K562 (cell line): ENCODE measurements around the gene AIFM1. TPM values are rescaled to one million over a fixed set of nuclear protein-coding genes. Genes with fewer than 3 reads are reported as not detected.
A peak's percentile ranks its signal among the peaks of the same experiment; 100 is the strongest.

Experiments
- E4F1 ChIP-seq: fragments of 250-450 bp; sonication (Bioruptor Pico); IDR thresholded peaks from 2 replicates; pipeline ENCODE4 v1.5.0; 2021; ENCODE audit warnings: mild to moderate bottlenecking, borderline replicate concordance
- MGA ChIP-seq: fragments of 450-650 bp; IDR thresholded peaks from 2 replicates; pipeline ENCODE4 v1.6.1; 2016; ENCODE audit warnings: mild to moderate bottlenecking, moderate library complexity
- MLLT1 ChIP-seq, 2 experiments: fragments of 450-650 bp; IDR thresholded peaks; 2 replicates each; pipeline ENCODE4 v1.6.1; 2016
- RNF2 ChIP-seq: sonication (generic); IDR thresholded peaks from 2 replicates; pipeline ENCODE4 v1.6.1; 2016
- U2AF1 ChIP-seq: fragments of 200-400 bp; formaldehyde crosslinking; optimal IDR thresholded peaks from 2 replicates; pipeline ENCODE3; 2017; ENCODE audit warnings: mild to moderate bottlenecking, low read depth, low read length, moderate library complexity
- ZNF609 ChIP-seq: sonication (generic); formaldehyde crosslinking; IDR thresholded peaks from 2 replicates; pipeline ENCODE4 v1.8.1; 2023; ENCODE audit warnings: missing genetic modification reagents, mild to moderate bottlenecking, borderline replicate concordance
- polyA plus RNA-seq, 8 experiments: library from polyadenylated mRNA; depleted of rRNA in 4 of 8; stranded (reverse) in 5 of 8; unstranded in 3 of 8; fragments of >200 nt; fragmentation: Nextera tagmentation in 2 of 8; fragmentation: Illumina TruSeq in 1 of 8; extraction: Ambion mirVana in 2 of 8; extraction: Trizol in 1 of 8; gene quantifications; 2 replicates each; pipeline versions ENCODE4 v1.2.1 to v1.2.3, GENCODE V29; 2011 to 2014; ENCODE audit warnings: inconsistent platforms in 1 of 8, missing spikeins in 1 of 8
- total RNA-seq, 7 experiments: library from RNA; depleted of rRNA in 6 of 7; stranded (reverse); fragments of >200 nt in 6 of 7; fragmentation: Illumina TruSeq in 2 of 7; extraction: Trizol in 2 of 7; gene quantifications; 2 replicates each; pipeline versions ENCODE4 v1.2.1 to v1.2.3, GENCODE V29; 2011 to 2021; ENCODE audit warnings: low replicate concordance in 1 of 7

AIFM1 gene
- total and polyA plus RNA-seq, 9 of the 15 experiments (the other 6 are each of a cell fraction or from before 2014, with no cell fraction given), result 51.0 to 117 (median 91.2) TPM

GRCh38 chrX:130165181-130165702 is 399 bp downstream of the AIFM1 start (continued):
- TF ChIP-seq MGA, result peak; percentile 82
- 0 out of 2 replicates have a peak, but pooled peaks have one; percentile 44 for TF ChIP-seq RNF2
- TF ChIP-seq E4F1 (CRISPR knock-in tag), result no peak
- no peak for TF ChIP-seq U2AF1
- TF ChIP-seq ZNF609 (CRISPR knock-in tag), result 0 out of 2 replicates have a peak, but pooled peaks have one; percentile 55
- TF ChIP-seq MLLT1 (IDR thresholded peaks at IDR 0.05), result peak in 1 of 2 experiments; percentile 33; a peak in 1 of 4 replicates
